Measurements from ENCODE around the gene BRCC3.

Gene BRCC3

DNA sequence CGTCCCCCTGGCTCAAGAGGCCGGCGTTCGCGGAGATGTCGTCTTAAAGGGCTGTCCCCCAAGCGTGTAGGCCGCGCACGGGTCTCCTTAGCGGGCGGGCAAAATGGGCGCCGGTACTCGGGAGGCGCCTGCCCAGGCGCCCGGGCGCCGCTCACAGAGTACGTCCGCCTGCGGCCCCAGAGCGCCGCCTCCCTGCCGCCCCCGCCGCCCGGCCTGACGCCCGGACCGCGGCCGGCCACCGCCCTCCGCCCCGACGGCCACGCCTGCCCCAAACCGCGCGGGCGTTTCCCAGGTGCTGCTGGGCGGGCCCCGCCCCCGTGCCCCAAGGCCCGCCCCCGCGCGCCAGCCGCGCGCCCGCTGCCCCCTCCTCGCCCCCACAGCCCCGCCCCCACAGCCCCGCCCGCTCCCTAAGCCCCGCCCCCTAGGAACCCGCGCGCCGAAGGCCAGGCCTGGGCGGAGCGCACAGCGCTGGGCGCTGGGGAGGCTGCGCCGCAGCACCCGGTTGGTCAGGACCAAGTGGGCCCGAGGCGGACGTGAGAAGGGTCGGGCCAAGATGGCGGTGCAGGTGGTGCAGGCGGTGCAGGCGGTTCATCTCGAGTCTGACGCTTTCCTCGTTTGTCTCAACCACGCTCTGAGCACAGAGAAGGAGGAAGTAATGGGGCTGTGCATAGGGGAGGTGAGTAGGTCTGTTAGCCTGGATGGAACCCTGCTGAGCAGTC is at the start of gene BRCC3, which contains the start of the genes CMC4 and MTCP1:
TSS of gene BRCC3 (plus strand) at position 534 of the 719 bp plus-strand sequence. CDS start at position 554, 20 bp downstream.
TSS of gene CMC4 (minus strand) at position 162 of the 719 bp plus-strand sequence. CDS start 7,113 bp downstream, outside the sequence.
TSS of gene MTCP1 (minus strand) at position 162 of the 719 bp plus-strand sequence. CDS start 5,126 bp downstream, outside the sequence.
- DNase-seq (ENCODE audit: low spot score), result peak; percentile 84

DNA sequence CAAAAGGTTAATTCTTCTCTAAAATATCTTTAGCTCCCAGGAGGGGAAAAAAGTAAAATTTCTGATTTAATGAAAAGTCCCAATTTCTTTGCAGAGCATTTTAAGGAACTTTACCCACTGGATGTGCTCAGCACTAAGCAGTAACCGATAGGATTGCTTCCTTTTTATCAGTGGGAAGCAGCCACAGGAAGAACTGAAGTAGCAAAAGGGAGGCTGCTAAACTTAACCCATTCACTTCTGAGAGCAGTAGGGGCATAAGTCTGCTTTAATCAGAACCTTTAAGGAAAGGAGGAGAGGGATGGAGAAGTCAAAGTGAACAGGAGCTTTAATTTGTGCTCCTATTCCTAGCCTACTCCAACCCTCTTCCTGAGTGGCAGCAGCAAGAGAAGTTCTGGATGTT is 48.7 kb upstream of the BRCC3 start, which contains the start of gene F8:
TSS of gene F8 (minus strand) at position 139 of the 400 bp plus-strand sequence. CDS start 171 bp downstream, outside the sequence.
- no peak for DNase-seq (ENCODE audit: low spot score)

DNA sequence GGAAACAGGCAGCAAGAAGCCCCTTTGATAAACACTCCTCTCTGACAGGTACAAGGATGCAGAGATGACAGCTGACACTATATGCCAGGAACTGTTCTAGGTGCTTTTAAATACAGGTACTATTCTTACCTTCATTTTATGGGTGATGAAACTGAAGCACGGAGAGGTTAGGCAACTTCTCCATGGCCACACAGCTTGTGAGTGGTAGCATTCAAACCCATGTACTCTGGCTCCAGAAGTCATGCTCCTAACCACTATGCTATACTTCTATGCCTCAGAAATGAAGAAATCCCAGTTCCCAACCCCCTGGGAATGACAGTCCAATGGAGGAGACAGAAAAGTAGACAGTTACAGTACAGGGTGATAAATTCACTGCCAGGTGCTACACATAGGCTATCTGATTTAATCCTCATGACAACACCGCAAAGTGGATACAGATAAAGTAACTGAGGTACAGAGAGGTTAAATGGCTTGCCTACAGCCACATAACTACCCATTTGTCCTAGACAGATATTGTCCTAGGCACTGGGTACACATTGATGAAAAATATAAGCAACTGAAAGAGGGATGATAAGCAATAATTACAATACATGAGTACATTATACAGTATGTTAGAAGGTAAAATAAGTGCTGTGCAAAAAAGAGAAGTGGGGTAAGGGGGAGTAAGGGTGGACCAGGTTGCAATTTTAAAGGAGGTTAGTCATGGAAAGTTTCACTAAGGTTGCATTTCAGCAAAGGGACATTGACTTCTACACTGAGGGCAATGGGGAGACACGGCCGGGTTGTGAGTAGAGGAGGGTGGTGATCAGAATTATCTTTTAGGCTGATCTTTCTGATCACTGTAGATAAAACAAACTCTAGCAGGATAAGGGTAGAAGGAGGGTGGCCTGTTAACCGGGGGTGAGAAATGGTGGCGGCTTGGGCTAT is 47.1 kb upstream of the BRCC3 start:
- DNase-seq (ENCODE audit: low spot score), result no peak

DNA sequence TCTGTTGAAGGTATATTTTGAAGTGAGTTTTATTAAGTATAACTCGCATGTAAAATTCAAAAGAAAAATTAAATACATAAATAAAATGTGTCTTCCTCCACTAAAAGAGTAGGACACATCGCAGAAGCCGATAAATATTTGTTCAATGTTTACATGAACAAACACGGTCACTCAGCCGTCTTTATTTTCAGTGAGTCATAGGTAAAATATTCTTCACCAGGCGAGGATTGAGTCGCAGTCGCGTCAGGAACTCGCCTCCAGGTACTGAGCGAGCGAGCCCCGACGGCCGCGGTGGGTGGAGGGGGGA is 44.9 kb upstream of the BRCC3 start:
- DNase-seq (ENCODE audit: low spot score), result no peak

DNA sequence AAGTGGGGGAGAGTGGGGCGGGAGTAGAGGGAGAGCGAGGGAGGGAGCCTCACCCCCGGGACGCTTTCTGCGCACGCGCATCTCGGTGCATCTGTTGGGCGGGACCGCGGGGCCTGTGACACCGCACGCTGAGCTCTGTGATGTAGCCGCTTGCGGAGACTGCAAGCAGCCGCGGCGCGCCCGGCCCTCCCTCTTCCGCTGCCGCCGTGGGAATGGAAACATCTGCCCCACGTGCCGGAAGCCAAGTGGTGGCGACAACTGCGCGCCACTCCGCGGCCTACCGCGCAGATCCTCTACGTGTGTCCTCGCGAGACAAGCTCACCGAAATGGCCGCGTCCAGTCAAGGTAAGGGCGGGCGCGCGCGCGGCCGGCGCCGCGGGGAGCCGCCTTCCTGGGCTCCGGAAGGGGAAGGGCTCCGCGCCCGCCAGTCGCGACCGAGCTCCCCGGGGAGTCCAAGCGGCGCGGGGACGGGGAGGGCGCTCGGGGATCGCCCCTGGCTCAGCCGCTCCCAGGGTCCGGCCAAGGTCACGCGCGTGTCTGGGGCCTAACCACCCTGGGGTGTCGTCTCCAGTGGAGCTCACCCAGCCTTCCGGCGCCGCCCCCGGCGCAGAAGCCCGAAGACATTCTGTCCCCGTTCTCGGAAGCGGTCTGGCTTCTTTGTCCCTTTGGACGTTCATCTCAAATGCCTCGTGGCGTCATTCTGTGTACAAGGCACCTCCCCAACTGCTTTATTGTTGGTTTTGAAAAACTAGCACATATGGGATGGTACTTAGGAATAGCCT is 44.4 kb upstream of the BRCC3 start, which contains the start of gene FUNDC2:
TSS of gene FUNDC2 (plus strand) at position 118 of the 782 bp plus-strand sequence. CDS start at position 213, 95 bp downstream.
- peak; percentile 93 for DNase-seq (ENCODE audit: low spot score)

DNA sequence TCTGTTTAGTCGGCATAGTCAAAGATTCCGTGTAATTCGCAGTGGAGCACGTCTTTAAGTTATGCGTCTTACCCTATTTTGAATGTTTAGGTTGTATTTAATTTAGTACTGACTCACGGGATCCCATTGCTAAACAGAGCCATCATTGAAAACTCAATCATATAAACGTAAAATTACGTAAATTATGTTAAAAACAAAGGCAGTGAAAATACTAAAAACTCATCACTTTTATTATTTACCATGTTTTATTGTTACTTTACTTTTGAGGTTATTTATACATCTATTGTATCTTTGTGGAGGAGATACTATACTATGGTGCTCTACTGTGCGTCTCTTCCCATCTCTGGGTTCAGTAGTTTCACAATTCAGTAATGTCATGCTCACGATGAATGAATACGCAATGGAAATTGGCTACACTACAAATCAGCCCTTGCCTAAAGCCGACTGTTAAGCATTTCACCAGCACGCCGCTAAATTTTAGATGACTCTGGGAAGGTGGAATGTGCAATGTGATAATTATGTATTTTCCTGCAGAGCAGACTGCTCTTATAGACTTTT is 43.7 kb upstream of the BRCC3 start:
- peak; percentile 8 for DNase-seq (ENCODE audit: low spot score)

DNA sequence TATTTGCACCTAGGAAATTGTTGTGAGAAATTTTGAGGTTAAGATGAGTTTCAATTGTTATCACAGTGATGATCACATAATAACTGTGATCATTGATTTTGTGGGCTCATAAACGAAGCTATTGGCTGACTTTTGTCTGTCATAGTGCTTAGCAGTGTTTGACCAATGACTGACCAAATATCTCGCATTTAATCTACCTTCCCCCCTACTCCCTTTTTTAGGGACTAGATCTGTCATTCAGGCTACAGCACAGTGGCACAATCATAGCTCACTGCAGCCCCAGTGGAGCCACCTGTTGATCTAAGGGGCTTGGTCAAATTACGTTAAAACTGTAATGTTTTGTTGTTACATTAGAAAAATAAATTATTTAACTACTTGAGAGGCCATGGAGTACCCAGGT is 43.2 kb upstream of the BRCC3 start:
- DNase-seq (ENCODE audit: low spot score), result no peak

DNA sequence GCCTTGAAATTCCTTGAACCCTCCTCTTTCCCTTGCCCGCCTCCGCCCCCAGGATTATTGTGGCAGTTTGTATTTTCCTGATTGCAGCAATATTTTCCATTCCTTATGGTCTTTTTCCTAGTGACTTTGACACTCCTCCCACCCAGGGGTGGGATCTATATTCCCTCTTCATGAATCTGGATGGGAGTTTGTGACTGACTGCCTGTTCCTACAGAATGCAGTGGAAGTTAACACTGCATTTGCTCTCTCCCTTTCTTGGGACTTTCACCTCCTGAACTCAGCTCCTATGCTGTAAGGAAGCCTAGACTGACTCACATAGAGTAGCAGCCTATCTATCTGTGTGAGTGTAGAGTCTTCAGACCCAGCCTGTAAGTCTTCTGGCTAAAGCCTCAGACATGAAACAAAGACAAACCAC is 42.4 kb upstream of the BRCC3 start:
- DNase-seq (ENCODE audit: low spot score), result no peak

DNA sequence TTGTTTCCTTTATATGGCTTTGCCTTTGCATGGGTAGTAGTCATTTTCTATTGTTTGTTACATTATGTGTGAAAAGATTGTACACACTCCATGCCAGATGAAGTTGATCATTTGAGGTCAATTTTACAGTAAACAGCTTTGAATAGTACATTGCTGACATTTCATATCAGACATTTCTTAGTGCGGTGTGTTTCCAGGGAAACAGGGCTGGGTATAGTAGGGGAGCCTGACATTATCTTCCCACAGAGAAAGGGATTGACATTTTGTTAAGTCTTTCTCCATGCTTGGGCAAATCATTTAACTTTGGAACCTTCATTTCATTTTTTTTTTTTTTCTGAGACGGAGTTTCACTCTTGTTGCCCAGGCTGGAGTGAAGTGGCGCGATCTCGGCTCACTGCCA is 39.7 kb upstream of the BRCC3 start:
- no peak for DNase-seq (ENCODE audit: low spot score)

DNA sequence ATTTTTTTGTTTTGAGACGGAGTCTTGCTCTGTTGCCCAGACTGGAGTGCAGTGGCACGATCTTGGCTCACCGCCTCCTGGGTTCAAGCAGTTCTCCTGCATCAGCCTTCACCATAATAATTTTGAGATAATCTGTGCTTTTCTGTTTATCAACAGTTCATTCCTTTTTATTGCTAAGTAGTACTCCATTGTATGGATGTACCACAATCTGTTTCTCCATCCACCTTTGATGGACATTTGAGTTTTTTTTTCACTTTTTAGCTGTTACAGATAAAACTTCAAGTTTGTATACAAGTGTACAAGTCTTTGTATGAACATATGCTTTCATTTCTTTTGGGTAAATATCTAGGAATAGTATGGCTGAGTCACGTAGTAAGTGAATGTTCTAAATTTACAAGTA is 35.6 kb upstream of the BRCC3 start:
- DNase-seq (ENCODE audit: low spot score), result no peak

DNA sequence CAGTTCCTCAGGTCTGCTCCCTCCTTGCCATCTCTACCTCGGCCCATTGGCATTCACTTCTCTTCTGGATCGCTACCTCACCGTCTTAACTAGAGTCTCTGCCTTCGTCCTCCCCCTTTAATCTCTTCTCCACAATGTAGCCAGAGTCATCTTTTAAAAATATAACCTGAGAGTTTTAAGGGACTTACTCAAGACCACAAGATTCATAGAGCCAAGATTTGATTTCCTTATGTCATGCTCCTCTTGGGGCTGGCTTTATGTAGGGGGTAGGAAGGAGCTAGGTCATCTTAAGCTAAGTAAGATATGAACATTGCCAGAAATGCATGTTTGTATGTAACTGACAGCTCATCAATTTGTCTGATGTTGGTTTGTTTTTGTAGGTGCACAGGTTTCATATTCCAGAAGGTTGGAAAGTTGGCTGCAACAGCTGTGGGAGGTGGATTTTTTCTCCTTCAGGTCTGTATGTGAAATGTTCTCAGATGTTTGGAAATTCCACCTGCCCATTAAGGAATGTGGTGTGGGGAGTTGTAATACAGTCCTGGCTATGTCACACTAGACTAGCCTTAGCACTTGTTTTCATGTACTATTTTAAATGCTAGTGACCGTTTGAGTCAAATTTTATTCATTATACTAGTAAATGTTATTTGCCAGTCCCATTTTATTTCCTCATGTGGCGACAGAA is 25.0 kb upstream of the BRCC3 start:
- DNase-seq (ENCODE audit: low spot score), result no peak

DNA sequence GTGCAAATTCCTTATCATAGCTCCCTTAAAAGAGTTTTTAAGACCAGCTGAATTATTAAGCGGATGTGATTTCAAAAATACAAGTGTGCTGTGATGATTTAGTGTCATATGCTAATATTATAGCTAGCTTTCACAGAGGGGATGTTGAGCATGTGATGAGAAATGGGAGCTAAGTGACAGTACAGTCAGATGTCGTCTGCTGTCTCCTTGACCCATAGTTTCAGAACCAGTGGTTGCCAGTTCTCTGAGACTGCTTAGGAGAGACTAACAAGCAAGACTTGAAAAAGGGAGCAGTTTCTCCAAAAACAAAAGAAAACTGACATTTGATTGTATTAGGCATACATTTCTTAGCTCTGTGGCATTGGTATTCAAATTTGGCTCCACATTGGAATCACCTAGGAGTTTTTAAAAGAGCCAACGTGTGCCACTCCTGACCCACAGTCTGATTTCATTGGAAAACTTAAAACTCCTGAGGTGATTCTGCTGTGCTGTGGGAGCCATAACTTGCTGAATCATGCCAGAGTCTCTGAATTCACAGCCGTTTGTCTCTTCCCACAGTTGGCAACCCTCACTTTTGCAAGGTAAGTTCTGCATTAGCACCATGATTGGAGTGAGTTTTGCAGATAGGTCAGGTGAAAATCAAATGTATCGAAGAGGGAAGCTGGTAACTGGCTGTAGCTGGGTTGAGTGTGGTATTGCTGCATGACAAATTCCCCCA is 24.3 kb upstream of the BRCC3 start:
- no peak for DNase-seq (ENCODE audit: low spot score)

DNA sequence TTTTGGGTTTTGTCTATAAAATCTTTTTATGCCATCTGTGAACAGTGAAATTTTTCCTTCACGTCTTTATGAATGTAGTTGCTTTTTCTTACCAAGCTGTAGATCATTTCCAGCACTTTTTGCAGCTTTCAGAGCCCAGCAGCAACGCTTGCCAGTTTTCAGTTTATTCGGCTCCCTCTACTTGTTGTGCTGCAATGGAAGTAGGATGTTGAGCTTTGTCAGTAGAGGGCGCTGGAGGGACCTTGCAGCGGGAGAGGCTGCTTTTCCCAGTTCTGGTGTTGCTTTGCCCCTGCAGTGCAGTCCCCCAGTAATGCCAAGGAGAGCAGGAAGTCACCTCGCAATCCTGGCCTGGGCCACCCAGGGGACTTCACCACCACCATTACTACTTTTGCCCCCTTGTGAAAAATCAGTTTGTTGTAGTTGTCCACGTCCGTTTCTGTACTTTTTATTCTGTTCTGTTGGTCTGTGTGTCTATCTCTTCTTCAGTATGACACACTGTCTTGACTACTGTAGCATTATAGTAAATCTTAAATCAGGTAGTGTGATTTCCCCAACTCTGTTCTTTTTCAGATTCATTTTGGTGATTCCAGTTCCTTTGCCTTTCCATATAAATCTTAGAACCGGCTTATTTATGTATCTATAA is 22.2 kb upstream of the BRCC3 start:
- DNase-seq (ENCODE audit: low spot score), result peak; percentile 75

DNA sequence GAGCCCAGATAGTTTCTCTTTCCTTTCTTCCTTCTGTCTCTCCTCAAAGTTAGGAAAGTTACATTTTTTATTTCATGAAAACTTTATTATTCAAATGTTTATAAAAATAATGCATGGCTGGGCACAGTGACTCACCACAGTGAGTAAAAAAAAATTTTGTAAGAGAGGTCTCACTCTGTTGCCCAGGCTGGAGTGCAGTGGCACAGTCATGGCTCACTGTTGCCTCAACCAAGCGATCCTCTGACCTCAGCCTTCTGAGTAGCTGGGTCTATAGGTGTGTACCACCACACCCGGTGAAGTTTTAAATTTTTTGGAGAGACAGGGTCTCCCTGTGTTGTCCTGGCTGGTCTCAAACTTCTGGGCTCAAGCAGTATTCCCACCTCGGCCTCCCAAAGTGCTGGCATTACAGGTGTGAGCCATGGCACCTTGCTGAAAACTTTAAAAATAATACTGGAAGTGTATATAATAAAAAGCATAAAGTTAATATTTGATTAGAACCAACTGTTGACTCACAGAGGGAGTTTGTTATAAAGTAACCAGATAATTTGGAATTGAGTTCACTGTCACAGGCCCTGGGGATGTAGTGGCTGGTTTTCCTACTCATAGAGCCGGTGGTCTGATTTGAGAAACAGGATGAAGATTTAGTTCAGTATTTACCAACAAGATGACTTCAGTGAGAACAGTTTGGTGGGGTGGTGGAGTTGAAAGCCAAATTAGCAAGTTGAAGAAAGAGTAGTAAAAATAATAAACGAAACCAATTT is 18.4 kb upstream of the BRCC3 start:
- no peak for DNase-seq (ENCODE audit: low spot score)

DNA sequence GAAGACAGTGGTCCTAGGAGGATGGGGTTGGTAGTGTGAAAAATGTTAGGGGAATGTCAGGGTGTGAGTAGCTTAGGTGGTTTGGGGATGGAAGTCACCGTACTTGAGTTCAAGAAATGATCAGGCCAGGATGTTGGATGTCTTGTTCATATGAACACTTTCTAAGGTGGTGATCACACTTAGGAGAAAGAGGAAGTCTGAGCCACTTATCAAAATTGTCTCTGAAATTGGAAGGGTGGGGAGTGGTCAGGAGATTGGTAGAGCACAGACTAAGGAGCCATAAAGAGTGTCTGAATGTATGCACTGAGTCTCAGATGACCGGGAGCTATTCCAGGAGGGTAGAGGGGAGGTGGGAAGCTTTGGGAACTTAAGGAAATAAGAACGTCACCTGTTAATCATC is 17.7 kb upstream of the BRCC3 start:
- DNase-seq (ENCODE audit: low spot score), result no peak

DNA sequence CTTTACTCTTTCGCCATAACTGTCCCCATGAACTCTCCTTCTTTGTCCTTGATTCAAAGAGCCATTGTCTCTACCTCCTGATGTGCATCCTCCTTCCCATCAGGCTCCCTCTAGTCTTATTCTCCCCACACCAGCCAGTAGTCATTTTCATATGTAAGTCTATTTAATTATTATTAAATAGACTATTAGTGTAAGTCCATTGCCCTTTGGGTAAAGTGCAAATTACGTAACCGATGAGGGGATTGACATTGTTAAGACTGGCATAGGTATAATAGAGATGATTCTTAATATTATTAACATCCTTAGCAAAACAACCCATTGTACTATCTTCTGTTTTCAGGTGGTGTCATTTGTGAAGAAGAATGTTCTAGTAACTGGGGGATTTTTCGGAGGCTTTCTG is 17.1 kb upstream of the BRCC3 start:
- DNase-seq (ENCODE audit: low spot score), result no peak

DNA sequence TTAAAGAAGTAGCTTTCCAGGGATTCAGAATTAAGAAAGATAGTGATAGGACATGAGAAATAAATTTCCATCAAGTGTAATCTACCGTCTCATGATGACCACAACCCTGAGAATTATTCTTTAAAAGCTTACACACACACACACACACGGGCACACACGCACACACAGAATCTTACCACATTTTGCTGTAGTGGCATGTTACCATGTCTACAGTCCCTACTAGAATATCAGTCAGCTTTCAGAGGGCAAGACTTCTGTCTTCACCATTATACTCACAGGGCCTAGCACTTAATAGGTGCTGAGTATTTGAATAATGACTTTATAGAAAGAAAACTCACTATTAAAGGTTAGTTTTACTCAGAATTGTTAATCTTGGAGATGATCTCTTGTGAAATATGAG is 15.8 kb upstream of the BRCC3 start:
- DNase-seq (ENCODE audit: low spot score), result no peak

DNA sequence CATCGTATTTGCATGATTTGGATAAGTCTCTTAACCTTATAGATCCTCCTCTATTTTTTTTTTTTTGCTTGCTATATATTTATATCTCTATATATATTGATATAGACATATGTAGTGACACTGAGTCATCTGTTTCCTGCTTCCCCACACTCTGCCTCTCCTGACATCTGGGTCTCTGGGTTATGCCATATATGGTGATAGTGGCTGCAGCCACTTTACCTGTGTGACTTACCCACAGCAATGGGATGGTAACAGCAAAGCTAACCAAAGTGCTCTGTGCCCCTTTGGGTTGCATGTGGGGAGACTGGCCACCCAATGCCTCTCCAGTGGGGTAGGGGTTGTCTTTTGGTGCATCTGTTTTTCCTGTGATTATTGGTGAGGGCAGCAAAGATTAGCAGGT is 14.8 kb upstream of the BRCC3 start:
- DNase-seq (ENCODE audit: low spot score), result no peak
